ENCODE data around the gene CBARP. TPM values are rescaled to one million over a fixed set of nuclear protein-coding genes. Genes with fewer than 3 reads are reported as not detected.

CBARP gene
- total RNA-seq, 2 donors from 2014 or later = 1.6 to 3.8 TPM

- DNase-seq (no peak), ATAC-seq (no peak)
- intact Hi-C loops (cut with DNase I) = no loop called here
Measured at GRCh38 chr19:1268226-1269064, 30.6 kb upstream of the CBARP start.

GRCh38 chr19:1267477-1268225 is 29.8 kb upstream of the CBARP start:
- intact Hi-C loops (cut with DNase I) = loop anchor here (1.0 to 2.0 kb wide), 2 partner anchors 23 to 25 kb away; no protein-coding TSS in a partner anchor
- ATAC-seq = no peak
- no peak for DNase-seq

GRCh38 chr19:1266916-1267476 is 29.2 kb upstream of the CBARP start:
- DNase-seq (peak; percentile 77), ATAC-seq (peak; percentile 20 to 31)
- intact Hi-C loops (cut with DNase I) = loop anchor here (1.0 to 2.0 kb wide), 2 partner anchors 23 to 24 kb away; no protein-coding TSS in a partner anchor

GRCh38 chr19:1266129-1266915 is 28.5 kb upstream of the CBARP start:
- intact Hi-C loops (cut with DNase I) = loop anchor here in 1 of 2 donors (2.0 kb wide), 1 partner anchor 24 kb away; no protein-coding TSS in a partner anchor
- peak; percentile 56 to 65 for ATAC-seq

GRCh38 chr19:1265615-1266128 is 27.9 kb upstream of the CBARP start:
- ATAC-seq (peak in 1 of 2 donors; percentile 2), DNase-seq (peak; percentile 84)
- intact Hi-C loops (cut with DNase I) = loop anchor here in 1 of 2 donors (2.0 kb wide), 1 partner anchor 23 kb away; no protein-coding TSS in a partner anchor

More at GRCh38 chr19:1266129-1266915, 28.5 kb upstream of the CBARP start:
- peak; percentile 92 for DNase-seq

GRCh38 chr19:1264801-1265614 is 27.2 kb upstream of the CBARP start:
- peak; percentile 84 for DNase-seq
- ATAC-seq = peak in 1 of 2 donors; percentile 11
- intact Hi-C loops (cut with DNase I) = no loop called here

GRCh38 chr19:1263188-1263587 is 25.4 kb upstream of the CBARP start:
- intact Hi-C loops (cut with DNase I) = no loop called here
- no peak for DNase-seq
- no peak for ATAC-seq

GRCh38 chr19:1262623-1263123 is 24.9 kb upstream of the CBARP start:
- intact Hi-C loops (cut with DNase I) = no loop called here
- no peak for ATAC-seq
- no peak for DNase-seq

GRCh38 chr19:1261798-1262622 is 24.2 kb upstream of the CBARP start:
- intact Hi-C loops (cut with DNase I) = no loop called here
- ATAC-seq (peak; percentile 6 to 22), DNase-seq (no peak)

GRCh38 chr19:1261538-1261797 is 23.7 kb upstream of the CBARP start:
- ATAC-seq (no peak), DNase-seq (no peak)
- intact Hi-C loops (cut with DNase I) = no loop called here

- DNase-seq = peak; percentile 97
- ATAC-seq = peak; percentile 81 to 91
- intact Hi-C loops (cut with DNase I) = no loop called here
Measured at GRCh38 chr19:1260749-1261537, 23.1 kb upstream of the CBARP start.

GRCh38 chr19:1259876-1260748 is 22.3 kb upstream of the CBARP start:
- peak; percentile 61 for DNase-seq
- ATAC-seq = peak; percentile 1 to 3
- intact Hi-C loops (cut with DNase I) = no loop called here

GRCh38 chr19:1259206-1259875 is 21.5 kb upstream of the CBARP start:
- ATAC-seq (peak; percentile 7 to 11), DNase-seq (peak; percentile 87)
- intact Hi-C loops (cut with DNase I) = no loop called here

- ATAC-seq (no peak), DNase-seq (no peak)
- intact Hi-C loops (cut with DNase I) = no loop called here
Measured at GRCh38 chr19:1258707-1259205, 21.0 kb upstream of the CBARP start.

- ATAC-seq (no peak), DNase-seq (no peak)
- intact Hi-C loops (cut with DNase I) = no loop called here
Measured at GRCh38 chr19:1258163-1258492, 20.3 kb upstream of the CBARP start.

All from left cardiac atrium (tissue), 4 donors.